DMS153 (cell line): Measurements from ENCODE around the gene ZC3H4.

Source experiments
- DNase-seq: peaks from one replicate; lab custom pipeline; 2025; lab: John Stamatoyannopoulos, UW

Gene ZC3H4

DNA sequence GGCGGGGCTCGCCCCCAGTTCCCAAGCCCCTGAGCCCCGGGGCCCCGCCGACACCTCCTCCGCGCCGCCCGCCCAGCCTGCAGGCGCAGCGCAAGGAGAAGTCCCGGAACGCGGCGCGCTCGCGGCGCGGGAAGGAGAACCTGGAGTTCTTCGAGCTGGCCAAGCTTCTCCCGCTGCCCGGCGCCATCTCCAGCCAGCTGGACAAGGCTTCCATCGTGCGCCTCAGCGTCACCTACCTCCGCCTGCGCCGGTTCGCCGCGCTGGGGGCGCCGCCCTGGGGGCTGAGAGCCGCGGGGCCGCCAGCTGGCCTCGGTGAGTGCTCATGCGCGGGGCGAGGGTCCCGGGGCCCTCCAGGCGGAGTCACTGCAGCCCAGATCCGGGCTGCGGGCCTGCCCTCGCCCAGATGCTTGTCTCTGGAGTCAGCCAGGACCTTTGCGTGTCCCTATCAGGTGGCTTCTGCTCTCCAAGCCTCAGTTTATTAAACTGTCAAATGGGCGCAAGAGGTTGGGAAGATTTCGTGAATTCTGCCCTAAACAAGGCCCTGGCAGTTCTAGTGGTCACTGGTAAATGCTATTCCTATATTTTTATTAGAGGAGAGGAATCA, 91.9 kb downstream of the ZC3H4 start:
- DNase-seq = no peak

DNA sequence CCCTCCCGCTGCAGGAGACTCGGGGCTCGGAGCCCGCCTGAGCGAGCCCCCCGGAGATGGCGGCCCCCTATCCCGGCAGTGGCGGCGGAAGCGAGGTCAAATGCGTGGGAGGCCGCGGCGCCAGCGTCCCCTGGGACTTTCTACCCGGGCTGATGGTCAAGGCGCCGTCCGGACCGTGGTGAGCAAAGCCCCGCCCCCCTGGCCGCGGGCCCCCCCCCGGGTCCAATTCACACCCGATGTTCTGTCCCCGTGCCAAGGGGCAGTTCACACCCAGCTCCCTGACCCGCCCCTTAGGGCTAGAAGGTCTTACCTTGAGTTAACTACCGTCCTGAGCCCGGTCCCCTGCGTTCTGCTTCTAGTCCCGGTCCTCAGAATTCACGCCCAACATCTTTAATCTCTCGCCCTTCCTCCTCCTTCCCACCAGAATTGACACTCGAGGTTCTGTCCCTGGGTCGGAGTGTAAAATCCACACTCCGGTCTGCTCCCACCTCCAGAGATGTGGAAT, 92.5 kb downstream of the ZC3H4 start:
- DNase-seq = no peak

DNA sequence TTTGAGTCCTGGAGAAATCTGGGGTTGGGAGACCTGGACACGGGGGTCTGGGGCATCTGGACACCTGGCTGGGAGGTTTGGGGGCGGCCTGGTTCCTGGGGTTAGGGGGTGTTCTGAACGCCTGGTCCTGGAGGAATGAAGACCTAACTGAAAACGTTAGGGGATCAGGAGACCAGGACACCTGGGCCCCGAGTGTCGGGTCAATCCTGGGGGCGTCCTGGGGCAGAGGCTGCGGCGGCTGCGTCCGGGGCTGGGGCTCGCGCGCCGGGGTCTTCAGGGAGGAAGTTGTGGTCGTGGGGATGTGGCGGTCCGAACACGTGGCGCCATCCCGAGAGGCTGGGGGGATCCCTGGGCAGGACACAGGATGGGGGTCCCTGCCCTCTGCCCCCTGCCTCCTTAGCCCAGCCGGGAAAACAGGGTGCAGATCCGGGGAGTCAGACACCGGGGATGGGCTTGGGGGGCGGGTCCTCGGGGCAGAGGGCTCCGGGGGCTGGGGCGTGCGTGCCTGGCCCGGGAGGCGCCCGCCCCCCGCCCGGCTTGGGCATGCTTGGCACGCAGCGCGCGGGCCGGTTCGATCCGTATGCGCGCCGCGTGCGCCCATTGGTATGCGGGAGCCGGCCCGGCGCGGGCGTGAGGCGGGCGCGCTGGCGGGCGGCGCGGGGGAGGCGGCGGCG, 93.3 kb downstream of the ZC3H4 start:
- DNase-seq = no peak

DNA sequence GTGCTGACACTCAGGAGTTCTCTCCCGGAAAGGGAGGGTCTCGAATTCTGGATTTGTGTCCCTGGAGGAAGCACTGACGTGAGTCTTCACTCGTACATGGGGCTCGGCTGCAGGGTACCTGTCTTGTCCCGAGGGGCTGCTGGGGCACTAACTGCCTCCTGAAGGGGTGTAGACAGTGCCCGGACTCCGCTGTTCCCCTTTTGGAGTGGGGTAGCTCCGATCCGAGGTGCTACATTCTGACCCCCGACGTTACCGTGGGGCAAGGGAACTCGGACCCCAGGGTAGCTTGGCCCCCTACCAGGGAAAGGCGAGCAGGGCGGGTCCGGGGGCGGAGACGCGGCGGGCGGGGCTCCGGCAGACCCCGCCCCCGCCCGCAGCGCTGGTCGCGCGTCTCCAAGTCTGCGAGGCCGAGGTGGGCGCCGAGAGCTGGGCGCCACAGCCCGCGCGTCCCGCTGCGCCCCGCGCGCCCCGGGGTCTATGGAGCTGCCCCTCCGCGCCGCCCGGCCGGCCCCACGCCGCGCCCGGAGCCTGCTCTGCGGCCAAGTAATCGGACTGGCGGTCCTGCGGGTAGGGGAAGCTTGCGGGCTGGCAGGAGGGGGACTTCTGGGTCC, 94.0 kb downstream of the ZC3H4 start, which contains the start of gene NPAS1:
TSS of gene NPAS1 (plus strand) at position 407 of the 611 bp plus-strand sequence. CDS start 1,211 bp downstream, outside the sequence.
- no peak for DNase-seq

DNA sequence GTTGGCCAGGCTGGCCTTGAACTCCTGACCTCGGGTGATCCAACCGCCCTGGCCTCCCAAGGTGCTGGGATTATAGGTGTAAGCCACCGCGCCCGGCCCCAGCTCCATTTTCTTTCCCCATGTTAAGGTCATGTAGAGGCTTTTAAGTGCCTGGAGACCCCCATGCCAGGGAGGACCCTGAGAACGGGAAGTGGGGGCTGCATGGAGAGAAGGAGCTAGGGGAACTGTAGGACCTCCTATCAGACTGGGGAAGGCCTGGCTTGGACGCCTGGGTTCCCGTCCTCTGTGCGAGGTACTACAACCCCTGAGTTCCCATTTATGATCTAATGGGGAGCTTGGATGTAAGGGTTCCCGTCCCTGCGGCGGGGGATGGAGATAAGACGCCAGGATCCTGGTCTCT, 94.7 kb downstream of the ZC3H4 start:
- DNase-seq = no peak
